Large intestine (tissue), 3 donors: ENCODE data around the gene KCNAB2. TPM values are rescaled to one million over a fixed set of nuclear protein-coding genes. Genes with fewer than 3 reads are reported as not detected.
"Not testable (repeated sequence)": the region's sequence is repeated elsewhere in the genome, so short reads cannot be mapped to it uniquely, and the experiment has no call there.

Experiments
- DNase-seq, 2 donors: peaks; one replicate each; pipeline versions ENCODE4 v3.0.0 to v3.0.0-alpha.2; 2013
- H3K27ac ChIP-seq: one replicate; pipeline ENCODE4 v1.5.1; 2013; ENCODE audit warnings: low read length
- H3K27me3 ChIP-seq: 2 replicates; pipeline ENCODE4 v1.6.1; 2013; ENCODE audit warnings: low read length; ENCODE audit not compliant: control insufficient read depth, insufficient read depth
- H3K36me3 ChIP-seq: 2 replicates; pipeline ENCODE4 v1.6.1; 2013; ENCODE audit warnings: low read length; ENCODE audit not compliant: control insufficient read depth, insufficient read depth
- H3K4me1 ChIP-seq: one replicate; pipeline ENCODE4 v1.6.1; 2013; ENCODE audit warnings: low read length; ENCODE audit not compliant: control insufficient read depth, insufficient read depth
- H3K4me3 ChIP-seq: one replicate; pipeline ENCODE4 v1.5.1; 2013; ENCODE audit warnings: low read length
- H3K9me3 ChIP-seq: one replicate; pipeline ENCODE4 v1.6.1; 2013; ENCODE audit warnings: mild to moderate bottlenecking, low read depth, low read length, moderate library complexity; ENCODE audit not compliant: control insufficient read depth
- WGBS: methylation state at CpG from one replicate; pipeline ENCODE4 v1.1.5; 2013; ENCODE audit warnings: low lambda C conversion rate; ENCODE audit not compliant: insufficient coverage; 5-methylcytosine and 5-hydroxymethylcytosine counted together
- polyA plus RNA-seq: library from polyadenylated mRNA; unstranded; fragments of 120-200 nt; gene quantifications from one replicate; pipeline ENCODE4 v1.2.1, GENCODE V29; 2013

Gene KCNAB2
- polyA plus RNA-seq, 1 donor = 27.9 TPM

- H3K36me3 ChIP-seq = peaks cover 5% of the 10 kb centered on the region
- no peaks in the 10 kb centered on the region for H3K4me1 ChIP-seq
- no peak overlapping the region for H3K27ac ChIP-seq
- WGBS = no CpG with 5 or more reads among the region's 14 CpGs
- H3K27me3 ChIP-seq = no peaks in the 10 kb centered on the region
- no peak overlapping the region for H3K4me3 ChIP-seq
- no peak for DNase-seq
- H3K9me3 ChIP-seq = no peaks in the 10 kb centered on the region
Measured at GRCh38 chr1:6069573-6069972, 23.9 kb downstream of the KCNAB2 start.

- no peaks in the 10 kb centered on the region for H3K9me3 ChIP-seq
- H3K4me3 ChIP-seq = no peak overlapping the region
- H3K4me1 ChIP-seq = no peaks in the 10 kb centered on the region
- peaks cover 5% of the 10 kb centered on the region for H3K36me3 ChIP-seq
- H3K27ac ChIP-seq = no peak overlapping the region
- no CpG with 5 or more reads among the region's 9 CpGs for WGBS
- DNase-seq = no peak
- H3K27me3 ChIP-seq = no peaks in the 10 kb centered on the region
Measured at GRCh38 chr1:6070450-6070974, 24.8 kb downstream of the KCNAB2 start.

GRCh38 chr1:6071219-6071618 is 25.5 kb downstream of the KCNAB2 start:
- no CpG with 5 or more reads among the region's 13 CpGs for WGBS
- no peak for DNase-seq
- Histone ChIP-seq H3K4me1 (no peaks in the 10 kb centered on the region), H3K4me3 (no peak overlapping the region), H3K27me3 (no peaks in the 10 kb centered on the region), H3K27ac (no peak overlapping the region), H3K9me3 (no peaks in the 10 kb centered on the region), H3K36me3 (peaks cover 9% of the 10 kb centered on the region)

- Histone ChIP-seq H3K4me3 (no peak overlapping the region), H3K9me3 (no peaks in the 10 kb centered on the region), H3K4me1 (no peaks in the 10 kb centered on the region), H3K36me3 (peaks cover 9% of the 10 kb centered on the region), H3K27me3 (no peaks in the 10 kb centered on the region), H3K27ac (no peak overlapping the region)
- no peak for DNase-seq
- WGBS = no CpG with 5 or more reads among the region's 17 CpGs
Measured at GRCh38 chr1:6072774-6073479, 27.2 kb downstream of the KCNAB2 start.

DNA sequence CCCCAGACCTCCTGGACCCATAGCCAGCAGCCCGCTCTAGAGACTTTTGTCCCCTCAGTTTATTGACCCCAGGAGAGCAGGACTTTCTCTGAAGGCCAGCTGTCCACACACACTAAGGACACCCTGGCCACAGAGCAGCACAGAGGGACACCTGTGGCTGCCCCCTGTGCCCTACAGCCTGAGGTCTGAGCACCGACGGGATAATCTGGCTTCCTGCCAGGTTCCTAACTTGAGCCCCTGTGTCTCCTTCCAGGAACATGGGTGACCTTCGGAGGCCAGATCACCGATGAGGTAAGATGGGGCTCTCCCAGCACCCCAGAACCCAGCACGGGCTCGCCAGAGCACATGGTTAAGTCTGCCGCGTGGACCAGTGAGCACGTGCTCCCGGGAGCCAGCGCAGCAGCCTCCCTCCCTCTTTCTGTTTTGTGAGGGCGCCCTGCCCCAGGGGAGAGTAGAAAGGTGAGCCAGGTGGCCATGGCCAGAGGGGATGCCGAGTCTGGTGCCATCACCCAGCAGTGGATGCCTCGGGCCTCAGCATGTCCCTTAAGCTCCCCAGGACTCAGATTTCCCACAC is 27.9 kb downstream of the KCNAB2 start:
- Histone ChIP-seq H3K36me3 (peaks cover 9% of the 10 kb centered on the region), H3K9me3 (no peaks in the 10 kb centered on the region), H3K27ac (no peak overlapping the region), H3K27me3 (no peaks in the 10 kb centered on the region), H3K4me3 (no peak overlapping the region), H3K4me1 (no peaks in the 10 kb centered on the region)
- WGBS = no CpG with 5 or more reads among the region's 15 CpGs
- no peak for DNase-seq

GRCh38 chr1:6074192-6074901 is 28.7 kb downstream of the KCNAB2 start:
- DNase-seq = no peak
- Histone ChIP-seq H3K36me3 (peaks cover 9% of the 10 kb centered on the region), H3K4me3 (no peak overlapping the region), H3K27ac (no peak overlapping the region), H3K4me1 (no peaks in the 10 kb centered on the region), H3K27me3 (no peaks in the 10 kb centered on the region), H3K9me3 (no peaks in the 10 kb centered on the region)
- WGBS = no CpG with 5 or more reads among the region's 21 CpGs

DNA sequence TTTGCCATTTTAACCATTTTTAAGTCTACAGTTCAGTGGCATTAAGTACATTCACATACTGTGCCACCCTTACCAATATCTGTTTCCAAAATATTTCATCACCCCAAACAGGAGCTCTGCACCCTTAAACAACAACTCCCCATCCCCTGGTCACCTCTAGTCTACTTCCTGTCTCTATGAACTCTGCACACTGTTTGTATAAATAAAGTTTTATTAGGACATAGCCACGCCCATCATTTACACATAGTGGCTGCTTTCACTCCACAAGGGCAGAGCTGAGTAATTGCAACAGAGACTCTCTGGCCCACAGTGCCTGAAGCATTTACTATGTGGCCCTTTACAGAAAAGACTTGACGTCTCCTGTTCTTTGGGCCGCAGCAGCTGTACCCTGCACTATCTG is 30.1 kb downstream of the KCNAB2 start:
- no peak overlapping the region for H3K4me3 ChIP-seq
- peaks cover 9% of the 10 kb centered on the region for H3K36me3 ChIP-seq
- no peaks in the 10 kb centered on the region for H3K9me3 ChIP-seq
- no peaks in the 10 kb centered on the region for H3K4me1 ChIP-seq
- no peak for DNase-seq
- no peaks in the 10 kb centered on the region for H3K27me3 ChIP-seq
- no peak overlapping the region for H3K27ac ChIP-seq
- 100% methylated on average over 1 of the region's 3 CpGs for WGBS

GRCh38 chr1:6077061-6077460 is 31.4 kb downstream of the KCNAB2 start:
- 82% methylated on average over 2 of the region's 8 CpGs for WGBS
- peaks cover 11% of the 10 kb centered on the region for H3K36me3 ChIP-seq
- DNase-seq, H3K4me1 ChIP-seq, H3K9me3 ChIP-seq, H3K27me3 ChIP-seq, H3K27ac ChIP-seq, H3K4me3 ChIP-seq: not testable (repeated sequence)

- DNase-seq = no peak
- H3K9me3 ChIP-seq = no peaks in the 10 kb centered on the region
- H3K27ac ChIP-seq = no peak overlapping the region
- no peak overlapping the region for H3K4me3 ChIP-seq
- no peaks in the 10 kb centered on the region for H3K4me1 ChIP-seq
- H3K27me3 ChIP-seq = no peaks in the 10 kb centered on the region
- H3K36me3 ChIP-seq = peaks cover 15% of the 10 kb centered on the region
- WGBS = no CpG with 5 or more reads among the region's 19 CpGs
Measured at GRCh38 chr1:6077506-6077905, 31.8 kb downstream of the KCNAB2 start.

DNA sequence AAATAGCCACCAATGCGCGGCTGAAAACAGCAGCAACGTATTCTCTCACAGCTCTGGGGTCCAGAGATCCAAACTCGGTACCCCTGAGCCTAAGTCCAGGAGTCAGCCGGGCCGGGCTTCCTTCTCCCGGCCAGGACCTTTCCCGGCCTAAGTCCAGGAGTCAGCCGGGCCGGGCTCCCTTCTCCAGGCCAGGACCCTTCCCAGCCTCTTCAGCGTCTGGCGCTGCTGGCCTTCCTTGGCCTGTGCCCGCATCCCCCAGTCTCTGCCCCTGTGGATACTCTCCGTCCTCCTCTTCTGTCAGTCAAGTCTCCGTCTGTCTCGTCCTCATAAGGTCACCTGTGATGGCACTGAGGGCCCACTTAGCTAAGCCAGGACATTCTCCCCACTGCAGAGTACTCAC is 32.2 kb downstream of the KCNAB2 start:
- no peak overlapping the region for H3K4me3 ChIP-seq
- no peaks in the 10 kb centered on the region for H3K9me3 ChIP-seq
- H3K36me3 ChIP-seq = peaks cover 15% of the 10 kb centered on the region
- H3K27ac ChIP-seq = no peak overlapping the region
- H3K27me3 ChIP-seq = no peaks in the 10 kb centered on the region
- WGBS = no CpG with 5 or more reads among the region's 16 CpGs
- no peaks in the 10 kb centered on the region for H3K4me1 ChIP-seq
- no peak for DNase-seq
